ENCODE data around the gene OSBPL2.

Gene OSBPL2

GRCh38 chr20:62237801-62238568 is at the start of gene OSBPL2:
OSBPL2 (plus strand) TSS chr20:62238521; CDS start chr20:62256185, 17,664 bp downstream.
- FAIRE-seq (peak; percentile 100), DNase-seq (ENCODE audit: insufficient read length, low spot score) (peak; percentile 100)

- FAIRE-seq = no peak
- DNase-seq (ENCODE audit: insufficient read length, low spot score) = no peak
These were observed 47.5 kb upstream of the OSBPL2 start for GRCh38 chr20:62190639-62191411.

GRCh38 chr20:62191781-62192559 is 46.4 kb upstream of the OSBPL2 start:
- FAIRE-seq = peak; percentile 9

GRCh38 chr20:62192635-62193034 is 45.7 kb upstream of the OSBPL2 start:
- FAIRE-seq = no peak
- no peak for DNase-seq (ENCODE audit: insufficient read length, low spot score)

More at GRCh38 chr20:62191781-62192559, 46.4 kb upstream of the OSBPL2 start:
- no peak for DNase-seq (ENCODE audit: insufficient read length, low spot score)

GRCh38 chr20:62193079-62194025 is 45.0 kb upstream of the OSBPL2 start:
- FAIRE-seq = peak; percentile 55
- DNase-seq (ENCODE audit: insufficient read length, low spot score) = no peak

GRCh38 chr20:62195075-62195405 is 43.3 kb upstream of the OSBPL2 start:
- FAIRE-seq (no peak), DNase-seq (ENCODE audit: insufficient read length, low spot score) (no peak)

- FAIRE-seq (no peak), DNase-seq (ENCODE audit: insufficient read length, low spot score) (no peak)
These were observed 42.6 kb upstream of the OSBPL2 start for GRCh38 chr20:62195736-62196135.

- FAIRE-seq (no peak), DNase-seq (ENCODE audit: insufficient read length, low spot score) (no peak)
These were observed 42.0 kb upstream of the OSBPL2 start for GRCh38 chr20:62196286-62196685.

GRCh38 chr20:62197311-62197710 is 41.0 kb upstream of the OSBPL2 start:
- FAIRE-seq = no peak
- no peak for DNase-seq (ENCODE audit: insufficient read length, low spot score)

- DNase-seq (ENCODE audit: insufficient read length, low spot score) (no peak), FAIRE-seq (no peak)
These were observed 40.5 kb upstream of the OSBPL2 start for GRCh38 chr20:62197801-62198200.

GRCh38 chr20:62198496-62198895 is 39.8 kb upstream of the OSBPL2 start:
- FAIRE-seq = peak; percentile 80

GRCh38 chr20:62198931-62199330 is 39.4 kb upstream of the OSBPL2 start:
- DNase-seq (ENCODE audit: insufficient read length, low spot score) (no peak), FAIRE-seq (no peak)

More at GRCh38 chr20:62198496-62198895, 39.8 kb upstream of the OSBPL2 start:
- no peak for DNase-seq (ENCODE audit: insufficient read length, low spot score)

GRCh38 chr20:62200491-62201172 is 37.7 kb upstream of the OSBPL2 start:
- FAIRE-seq (peak; percentile 13), DNase-seq (ENCODE audit: insufficient read length, low spot score) (no peak)

GRCh38 chr20:62201173-62202082 is 36.9 kb upstream of the OSBPL2 start:
- DNase-seq (ENCODE audit: insufficient read length, low spot score) (no peak), FAIRE-seq (no peak)

- FAIRE-seq = peak; percentile 76
- peak; percentile 91 for DNase-seq (ENCODE audit: insufficient read length, low spot score)
These were observed 36.3 kb upstream of the OSBPL2 start for GRCh38 chr20:62202083-62202395.

GRCh38 chr20:62202676-62203377 is 35.5 kb upstream of the OSBPL2 start:
- no peak for DNase-seq (ENCODE audit: insufficient read length, low spot score)

GRCh38 chr20:62203378-62204030 is 34.8 kb upstream of the OSBPL2 start:
- DNase-seq (ENCODE audit: insufficient read length, low spot score) (no peak), FAIRE-seq (no peak)

More at GRCh38 chr20:62202676-62203377, 35.5 kb upstream of the OSBPL2 start:
- no peak for FAIRE-seq

All from HTR-8/SVneo (cell line).